HCT116 (cell line): ENCODE results near the gene TTC21B. TPM values are rescaled to one million over a fixed set of nuclear protein-coding genes. Genes with fewer than 3 reads are reported as not detected.

ENCODE experiments used
- ATAC-seq: fragments of 200-7000 bp; cut with Tn5 transposase; 2 replicates; pipeline ENCODE4 v1.9.1; 2020; ENCODE audit warnings: mild to moderate bottlenecking, moderate library complexity
- BruUV-seq: library from RNA; stranded (reverse); fragments of 400-500 nt; replicated peaks from 2 replicates; lab custom pipeline; 2021; lab: Mats Ljungman, UMichigan
- CTCF ChIA-PET: fragments of 300-600 bp; sonication (Branson Sonifier 250); formaldehyde crosslinking; loops from one replicate; lab custom pipeline; 2021; ENCODE audit warnings: antibody characterized with exemption; lab: Charles Lee
- POLR2A ChIA-PET: fragments of 300-600, 350-600 bp; sonication (Branson Sonifier 250); formaldehyde crosslinking; loops from one replicate; lab custom pipeline; 2021; ENCODE audit warnings: antibody characterized with exemption; lab: Charles Lee
- RAD21 ChIA-PET, 2 experiments: fragments of 300-600 bp; sonication (Branson Sonifier 250); formaldehyde crosslinking; loops; one replicate each; lab custom pipeline; 2023; ENCODE audit warnings: low total read pairs in 2 of 2; ENCODE audit not compliant: uncharacterized antibody in 2 of 2, unreplicated experiment in 2 of 2, low non-redundant PET in 1 of 2; lab: Charles Lee
- DNase-seq: peaks from one replicate; pipeline ENCODE4 v3.0.0-alpha.2; 2010; ENCODE audit warnings: low read depth, low spot score
- H2AFZ ChIP-seq: fragments of 200-600 bp; shearing (Covaris generic), sonication (generic); 2 replicates; pipeline ENCODE4 v1.6.1; 2017; ENCODE audit warnings: low read depth, mixed run types, mixed read lengths, antibody characterized with exemption, low read length; ENCODE audit not compliant: poor library complexity, severe bottlenecking
- H3K27ac ChIP-seq: 2 replicates; pipeline ENCODE4 v1.5.1; 2012; ENCODE audit warnings: low read depth, low read length
- H3K27me3 ChIP-seq: fragments of 200-600 bp; sonication (generic); 2 replicates; pipeline ENCODE4 v1.6.1; 2016; ENCODE audit warnings: mixed run types, low read length, mixed read lengths; ENCODE audit not compliant: insufficient read depth
- H3K36me3 ChIP-seq, 2 experiments: fragments of 200-500 bp in 1 of 2; fragments of 200-600 bp in 1 of 2; sonication (Bioruptor generic) in 1 of 2; sonication (generic) in 1 of 2; 2 replicates each; pipeline versions ENCODE4 v1.5.1 to v1.6.1; 2014 to 2016; ENCODE audit warnings: low read length in 2 of 2, inconsistent platforms in 1 of 2, mixed read lengths in 1 of 2, mixed run types in 1 of 2; ENCODE audit not compliant: insufficient read depth in 2 of 2, control insufficient read depth in 1 of 2
- H3K4me1 ChIP-seq, 2 experiments: fragments of 200-600 bp in 1 of 2; sonication (generic) in 1 of 2; 2 replicates each; pipeline versions ENCODE4 v1.5.1 to v1.6.1; 2012 to 2017; ENCODE audit warnings: low read length in 2 of 2, inconsistent platforms in 1 of 2, mild to moderate bottlenecking in 1 of 2, mixed read lengths in 1 of 2, mixed run types in 1 of 2, moderate library complexity in 1 of 2; ENCODE audit not compliant: insufficient read depth in 2 of 2, control insufficient read depth in 1 of 2
- H3K4me2 ChIP-seq: fragments of 200-600 bp; sonication (generic); 2 replicates; pipeline ENCODE4 v1.6.1; 2017; ENCODE audit warnings: mixed run types, low read length, mixed read lengths
- H3K4me3 ChIP-seq, 2 experiments: fragments of 200-600 bp in 1 of 2; sonication (generic) in 1 of 2; replicated peaks in 1 of 2; 2 replicates each; pipeline ENCODE4 v1.5.1; 2011 to 2016; ENCODE audit warnings: low read length in 2 of 2, control low read depth in 1 of 2, low read depth in 1 of 2, mild to moderate bottlenecking in 1 of 2, mixed read lengths in 1 of 2, mixed run types in 1 of 2
- H3K79me2 ChIP-seq: fragments of 200-600 bp; sonication (generic); 2 replicates; pipeline ENCODE4 v1.6.1; 2017; ENCODE audit warnings: mild to moderate bottlenecking, mixed run types, low read length, moderate library complexity, mixed read lengths; ENCODE audit not compliant: insufficient read depth
- H3K9ac ChIP-seq: fragments of 200-600 bp; sonication (generic); 2 replicates; pipeline ENCODE4 v1.6.1; 2016; ENCODE audit warnings: low read length, mixed read lengths
- H3K9me2 ChIP-seq: fragments of 200-600 bp; sonication (generic), shearing (Covaris generic); 2 replicates; pipeline ENCODE4 v1.6.1; 2017; ENCODE audit warnings: mixed run types, mild to moderate bottlenecking, moderate library complexity; ENCODE audit not compliant: insufficient read depth
- H3K9me3 ChIP-seq, 2 experiments: fragments of 200-500 bp in 1 of 2; fragments of 200-600 bp in 1 of 2; sonication (Bioruptor generic) in 1 of 2; sonication (generic) in 1 of 2; 2 replicates each; pipeline ENCODE4 v1.6.1; 2014 to 2017; ENCODE audit warnings: low read length in 2 of 2, mixed read lengths in 2 of 2, inconsistent platforms in 1 of 2, low read depth in 1 of 2, mild to moderate bottlenecking in 1 of 2, mixed run types in 1 of 2, moderate library complexity in 1 of 2; ENCODE audit not compliant: control insufficient read depth in 1 of 2, insufficient read depth in 1 of 2
- H4K20me1 ChIP-seq: fragments of 200-600 bp; sonication (generic), shearing (Covaris generic); 2 replicates; pipeline ENCODE4 v1.6.1; 2017; ENCODE audit warnings: mixed run types, mild to moderate bottlenecking, moderate library complexity; ENCODE audit not compliant: insufficient read depth
- ATF3 ChIP-seq: IDR thresholded peaks from 2 replicates; pipeline ENCODE4 v1.6.1; 2012
- CTCF ChIP-seq, 3 experiments: fragments of 200-600 bp in 1 of 3; sonication (generic) in 1 of 3; IDR thresholded peaks in 2 of 3; conservative IDR thresholded peaks in 1 of 3; 2 replicates each; pipeline ENCODE4 v1.5.1; 2012 to 2017; ENCODE audit warnings: low read depth in 2 of 3, low read length in 2 of 3, antibody characterized with exemption in 1 of 3, borderline replicate concordance in 1 of 3, control low read depth in 1 of 3, mild to moderate bottlenecking in 1 of 3, mixed read lengths in 1 of 3, mixed run types in 1 of 3, moderate library complexity in 1 of 3; ENCODE audit not compliant: insufficient read depth in 1 of 3
- ELF1 ChIP-seq: IDR thresholded peaks from 2 replicates; pipeline ENCODE4 v1.6.1; 2012; ENCODE audit warnings: low read depth, borderline replicate concordance
- FOSL1 ChIP-seq: IDR thresholded peaks from 2 replicates; pipeline ENCODE4 v1.6.1; 2012; ENCODE audit warnings: low read depth
- JUND ChIP-seq: IDR thresholded peaks from 2 replicates; pipeline ENCODE4 v1.6.1; 2012
- MAX ChIP-seq: IDR thresholded peaks from 2 replicates; pipeline ENCODE4 v1.6.1; 2012
- POLR2AphosphoS5 ChIP-seq: IDR thresholded peaks from 2 replicates; pipeline ENCODE4 v1.6.1; 2011; ENCODE audit warnings: mild to moderate bottlenecking, low read depth, low read length, moderate library complexity
- RAD21 ChIP-seq: IDR thresholded peaks from 2 replicates; pipeline ENCODE4 v1.6.1; 2012; ENCODE audit warnings: low read depth, mild to moderate bottlenecking
- SP1 ChIP-seq: IDR thresholded peaks from 2 replicates; pipeline ENCODE4 v1.6.1; 2012; ENCODE audit warnings: low read depth
- YY1 ChIP-seq: IDR thresholded peaks from 2 replicates; pipeline ENCODE4 v1.6.1; 2011; ENCODE audit warnings: low read length, low read depth, moderate library complexity, mild to moderate bottlenecking; ENCODE audit not compliant: insufficient replicate concordance; ENCODE audit errors: extremely low read depth
- intact Hi-C: fragments of 100-400 bp; cut with micrococcal nuclease; formaldehyde crosslinking; loops from 2 replicates; pipeline ENCODE4 v1.10.0; 2022
- total RNA-seq: library from RNA; stranded (reverse); gene quantifications from one replicate; pipeline ENCODE4 v1.2.1, GENCODE V29; 2021; ENCODE audit not compliant: unreplicated experiment

Gene TTC21B
- total RNA-seq, 1 experiment from 2014 or later, result 12.2 TPM

- TF ChIP-seq ELF1 (no peak), ATF3 (no peak), FOSL1 (no peak), RAD21 (no peak), SP1 (no peak), YY1 (no peak), JUND (no peak)
These were observed 101.2 kb downstream of the TTC21B start (continued) for GRCh38 chr2:165852394-165852793.

- H3K27ac ChIP-seq, result no peak overlapping the region
- intact Hi-C loops, result no loop called here
- no peaks in the 10 kb centered on the region for H3K9me3 ChIP-seq
- RAD21 ChIA-PET, result no interaction called here
- H3K9ac ChIP-seq, result no peak overlapping the region
- no peaks in the 10 kb centered on the region for H3K27me3 ChIP-seq
- no peak overlapping the region for H3K4me2 ChIP-seq
- no peak overlapping the region for H2AFZ ChIP-seq
- no peaks in the 10 kb centered on the region for H4K20me1 ChIP-seq
- H3K36me3 ChIP-seq, result no peaks in the 10 kb centered on the region
- no peaks in the 10 kb centered on the region for H3K4me1 ChIP-seq
- ATAC-seq, result no peak
- no peak overlapping the region for H3K4me3 ChIP-seq
- BruUV-seq, result no TSS peak
- no peak for DNase-seq
- TF ChIP-seq MAX, result no peak
- no peak for TF ChIP-seq POLR2AphosphoS5
- TF ChIP-seq CTCF (IDR thresholded peaks at IDR 0.05 in 2 of 3, conservative IDR thresholded peaks at IDR 0.05 in 1 of 3; ENCODE audit: borderline replicate concordance in 1 of 3, insufficient read depth in 1 of 3, low read depth in 2 of 3, low read length in 2 of 3), result 0 out of 6 replicates have a peak, but pooled peaks of 1 of the 3 experiments have one; percentile 13
- no peaks in the 10 kb centered on the region for H3K79me2 ChIP-seq
- CTCF ChIA-PET, result no interaction called here
- H3K9me2 ChIP-seq, result no peaks in the 10 kb centered on the region
- POLR2A ChIA-PET, result no interaction called here
These were observed 106.6 kb downstream of the TTC21B start for GRCh38 chr2:165847001-165847400.
